ENCODE results near the gene BCL2L1.
"Not testable (repeated sequence)": the region's sequence is repeated elsewhere in the genome, so short reads cannot be mapped to it uniquely, and the experiment has no call there.

BCL2L1 gene

GRCh38 chr20:31648104-31648503, 74.6 kb downstream of the BCL2L1 start:
- DNase-seq (ENCODE audit: low spot score): not testable (repeated sequence)

DNA sequence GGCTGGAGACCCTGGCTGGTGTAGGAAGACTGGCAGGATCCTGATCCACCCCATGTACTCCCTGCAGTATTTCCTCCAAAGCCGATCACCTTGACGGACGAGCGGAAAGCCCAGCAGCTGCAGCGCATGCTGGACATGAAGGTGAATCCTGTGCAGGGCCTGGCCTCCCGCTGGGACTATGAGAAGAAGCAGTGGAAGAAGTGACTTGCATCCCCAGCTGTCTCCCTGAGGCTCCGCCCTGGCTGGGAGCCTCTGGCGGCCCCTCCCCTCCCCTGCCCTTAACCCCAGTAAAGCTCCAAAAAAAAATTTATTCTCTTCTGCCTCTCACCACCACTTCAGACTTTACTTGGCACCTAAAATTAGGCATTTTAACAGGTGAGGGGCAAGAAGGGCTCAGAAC, 78.0 kb downstream of the BCL2L1 start:
- DNase-seq (ENCODE audit: low spot score): no peak

DNA sequence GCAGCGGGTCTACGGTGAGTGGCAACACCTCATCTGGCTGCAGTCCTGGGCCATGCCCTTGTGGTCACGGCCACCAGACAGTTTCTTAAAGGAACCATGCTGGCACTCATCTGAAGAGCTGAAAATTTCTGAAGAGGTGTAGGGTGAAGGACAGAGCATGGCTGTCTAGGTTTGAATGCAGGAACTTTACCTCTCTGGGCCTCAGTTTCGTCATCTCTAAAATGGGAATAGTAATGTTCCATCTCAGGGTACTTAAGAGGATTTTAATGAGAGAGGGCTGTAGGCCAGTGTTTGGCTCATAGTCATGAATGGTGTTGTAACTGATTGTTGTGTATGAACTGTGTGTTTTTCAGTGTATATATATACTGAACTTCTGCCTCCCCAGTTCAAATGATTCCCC, 79.1 kb downstream of the BCL2L1 start:
- DNase-seq (ENCODE audit: low spot score): no peak

- DNase-seq (ENCODE audit: low spot score): no peak
Observed at GRCh38 chr20:31642837-31643236, 79.8 kb downstream of the BCL2L1 start.

DNA sequence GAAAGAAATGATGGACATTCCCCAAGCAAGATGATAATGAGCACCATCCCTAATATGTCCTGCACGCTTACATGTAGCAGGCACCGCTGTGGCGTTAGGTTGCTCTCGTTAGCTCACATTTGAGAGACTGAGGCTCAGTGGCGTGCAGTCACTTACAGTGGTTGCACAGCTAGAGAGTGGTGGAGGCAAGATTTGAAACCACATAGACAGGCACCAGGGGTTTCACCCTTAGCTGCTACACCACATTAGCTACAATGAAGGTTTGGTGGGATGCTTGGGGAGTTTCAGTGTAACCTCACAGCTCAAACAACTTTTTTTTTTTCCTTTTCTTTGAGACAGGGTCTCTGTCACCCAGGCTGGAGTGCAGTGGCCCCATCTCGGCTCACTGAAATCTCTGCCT, 81.3 kb downstream of the BCL2L1 start:
- DNase-seq (ENCODE audit: low spot score): no peak

DNA sequence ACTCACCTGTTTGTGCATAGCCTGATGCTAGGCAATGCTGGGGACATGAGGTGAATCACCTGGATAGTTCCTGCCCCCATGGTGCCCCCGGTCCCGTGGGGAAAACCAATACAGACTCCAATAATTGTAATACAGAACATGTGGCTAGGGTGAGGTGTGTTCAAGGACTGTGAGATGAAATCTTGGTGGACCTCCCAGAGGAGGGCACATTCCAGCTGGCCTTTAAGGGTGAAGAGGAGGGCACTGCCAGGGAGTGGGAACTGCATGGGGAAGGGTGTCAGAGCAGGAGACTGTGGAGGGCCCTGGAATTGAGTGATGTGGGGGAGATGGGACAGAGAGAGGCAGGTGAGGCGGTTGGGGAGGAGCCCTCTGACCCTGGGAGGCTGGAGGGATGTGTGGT, 82.4 kb downstream of the BCL2L1 start:
- DNase-seq (ENCODE audit: low spot score): no peak

- DNase-seq (ENCODE audit: low spot score): no peak
Observed at GRCh38 chr20:31638816-31639215, 83.9 kb downstream of the BCL2L1 start.

DNA sequence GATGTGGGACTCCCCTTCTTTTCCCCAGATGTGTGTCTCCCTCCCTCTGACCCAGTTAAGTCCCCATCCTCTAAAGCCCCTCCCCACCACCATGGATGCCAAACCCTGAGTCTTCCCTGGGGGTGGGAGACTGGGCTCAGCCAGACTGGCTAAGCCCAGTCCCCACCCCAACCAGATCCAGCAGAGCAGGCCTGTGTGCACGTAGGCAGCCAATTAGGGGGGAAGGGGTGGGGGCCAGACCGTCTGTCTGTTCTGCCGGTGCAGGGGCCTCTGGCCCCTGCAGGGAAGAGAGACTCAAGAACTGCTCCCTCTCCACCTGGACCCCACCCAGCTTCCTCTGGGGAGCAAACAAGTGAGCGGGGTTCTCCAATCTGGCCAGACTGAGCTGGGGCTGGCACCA, 84.4 kb downstream of the BCL2L1 start:
- DNase-seq (ENCODE audit: low spot score): no peak

- no peak for DNase-seq (ENCODE audit: low spot score)
Observed at GRCh38 chr20:31637660-31638059, 85.0 kb downstream of the BCL2L1 start, which contains the start of gene COX4I2. COX4I2 (plus strand) TSS chr20:31637912; CDS start chr20:31639018, 1,106 bp downstream.

- DNase-seq (ENCODE audit: low spot score): no peak
Observed at GRCh38 chr20:31633339-31633914, 89.2 kb downstream of the BCL2L1 start.

GRCh38 chr20:31632548-31633338, 89.9 kb downstream of the BCL2L1 start:
- DNase-seq (ENCODE audit: low spot score): no peak

GRCh38 chr20:31630187-31630790, 92.4 kb downstream of the BCL2L1 start:
- no peak for DNase-seq (ENCODE audit: low spot score)

DNA sequence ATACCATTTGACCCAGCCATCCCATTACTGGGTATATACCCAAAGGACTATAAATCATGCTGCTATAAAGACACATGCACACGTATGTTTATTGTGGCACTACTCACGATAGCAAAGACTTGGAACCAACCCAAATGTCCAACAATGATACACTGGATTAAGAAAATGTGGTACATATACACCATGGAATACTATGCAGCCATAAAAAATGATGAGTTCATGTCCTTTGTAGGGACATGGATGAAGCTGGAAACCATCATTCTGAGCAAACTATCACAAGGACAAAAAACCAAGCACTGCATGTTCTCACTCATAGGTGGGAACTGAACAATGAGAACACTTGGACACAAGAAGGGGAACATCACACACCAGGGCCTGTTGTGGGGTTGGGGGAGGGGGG, 94.6 kb downstream of the BCL2L1 start:
- DNase-seq (ENCODE audit: low spot score): not testable (repeated sequence)

DNA sequence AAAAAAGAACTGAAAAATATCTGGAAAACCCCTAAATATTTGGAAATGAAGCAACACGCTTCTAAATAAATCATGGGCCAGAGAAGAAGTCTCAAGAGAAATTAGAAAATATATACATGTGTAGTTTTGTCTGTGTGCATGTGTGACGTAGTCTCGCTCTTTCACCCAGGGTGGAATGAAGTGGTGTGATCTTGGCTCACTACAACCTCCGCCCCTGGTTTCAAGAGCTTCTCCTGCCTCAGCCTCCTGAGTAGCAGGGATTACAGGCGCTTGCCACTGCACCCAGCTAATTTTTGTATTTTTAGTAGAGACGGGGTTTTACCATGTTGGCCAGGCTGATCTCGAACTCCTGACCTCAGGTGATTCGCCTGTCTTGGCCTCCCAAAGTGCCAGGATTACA, 96.1 kb downstream of the BCL2L1 start:
- DNase-seq (ENCODE audit: low spot score): not testable (repeated sequence)

- not testable (repeated sequence) for DNase-seq (ENCODE audit: low spot score)
Observed at GRCh38 chr20:31623123-31623505, 99.6 kb downstream of the BCL2L1 start.

DNA sequence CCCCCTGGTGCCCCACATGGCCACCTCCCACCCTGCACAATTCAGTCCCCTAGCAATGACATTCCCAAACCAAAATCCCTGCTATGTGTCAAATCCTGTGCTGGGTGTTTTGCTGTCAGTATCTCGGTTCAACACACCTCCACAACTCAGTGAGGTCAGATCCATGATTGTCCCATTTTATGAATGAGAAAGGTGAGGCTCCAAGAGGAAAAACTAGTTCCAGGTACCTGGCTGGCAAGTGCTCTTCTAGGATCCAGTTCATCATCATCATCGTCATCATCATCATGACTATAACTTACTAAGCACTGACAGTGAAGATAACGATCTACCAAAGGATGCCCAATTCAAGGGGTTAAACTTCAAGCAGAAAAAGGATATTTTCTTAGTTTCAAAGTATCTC, 102.4 kb downstream of the BCL2L1 start:
- DNase-seq (ENCODE audit: low spot score): no peak

- DNase-seq (ENCODE audit: low spot score): no peak
Observed at GRCh38 chr20:31617432-31618104, 105.1 kb downstream of the BCL2L1 start.

DNA sequence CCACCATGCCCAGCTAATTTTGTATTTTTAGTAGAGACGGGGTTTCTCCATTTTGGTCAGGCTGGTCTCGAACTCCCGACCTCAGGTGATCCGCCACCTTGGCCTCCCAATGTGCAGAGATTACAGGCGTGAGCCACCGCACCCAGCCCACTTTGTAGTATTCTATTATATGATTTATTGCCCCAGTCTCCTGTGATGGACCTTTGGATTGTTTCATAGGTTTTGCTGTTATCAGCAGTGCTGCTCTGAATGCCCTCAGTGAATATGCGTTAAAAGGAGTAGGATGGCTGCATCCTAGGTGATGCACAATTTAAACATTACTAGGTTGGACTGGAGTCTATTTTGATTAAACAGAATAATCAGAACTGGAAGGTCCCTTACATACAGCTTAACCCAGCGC, 107.3 kb downstream of the BCL2L1 start:
- DNase-seq (ENCODE audit: low spot score): no peak
